SK-N-SH treated with all-trans-retinoic acid at 6 μM for 48 hours (cell line): ENCODE data around the gene HIPK1.

Experiments used
- ATAC-seq: fragments of 200-7000 bp; cut with Tn5 transposase; 3 replicates; pipeline ENCODE4 v1.9.1; 2020; ENCODE audit warnings: mild to moderate bottlenecking, moderate library complexity
- ARNTL ChIP-seq: fragments of 450-650 bp; formaldehyde crosslinking; IDR thresholded peaks from 2 replicates; pipeline ENCODE4 v1.5.0; 2020; ENCODE audit warnings: low read depth, mild to moderate bottlenecking, moderate library complexity, borderline replicate concordance
- BACH2 ChIP-seq: fragments of 250-450 bp; sonication (Bioruptor Pico); IDR thresholded peaks from 2 replicates; pipeline ENCODE4 v1.9.0; 2021; ENCODE audit warnings: mild to moderate bottlenecking, borderline replicate concordance
- CSDC2 ChIP-seq: fragments of 250-450 bp; sonication (Bioruptor Pico); IDR thresholded peaks from 2 replicates; pipeline ENCODE4 v1.5.0; 2020; ENCODE audit warnings: mild to moderate bottlenecking, moderate library complexity
- GLIS3 ChIP-seq: fragments of 250-450 bp; sonication (Bioruptor Pico); IDR thresholded peaks from 2 replicates; pipeline ENCODE4 v1.5.0; 2020; ENCODE audit warnings: mild to moderate bottlenecking, moderate library complexity
- ISL1 ChIP-seq: fragments of 250-450 bp; sonication (Bioruptor Pico); IDR thresholded peaks from 2 replicates; pipeline ENCODE4 v2.1.2; 2022; ENCODE audit warnings: mild to moderate bottlenecking, moderate library complexity
- OSR1 ChIP-seq: fragments of 250-450 bp; sonication (Bioruptor Pico); IDR thresholded peaks from 2 replicates; pipeline ENCODE4 v1.8.0; 2022; ENCODE audit warnings: moderate library complexity, mild to moderate bottlenecking, inconsistent platforms
- PATZ1 ChIP-seq: fragments of 250-450 bp; sonication (Bioruptor Pico); IDR thresholded peaks from 2 replicates; pipeline ENCODE4 v1.8.0; 2020; ENCODE audit warnings: mild to moderate bottlenecking, moderate library complexity, borderline replicate concordance
- POU6F1 ChIP-seq: fragments of 250-450 bp; sonication (Bioruptor Pico); IDR thresholded peaks from 2 replicates; pipeline ENCODE4 v1.8.0; 2021; ENCODE audit warnings: low read depth, mild to moderate bottlenecking, moderate library complexity, borderline replicate concordance
- PPARA ChIP-seq: fragments of 250-450 bp; sonication (Bioruptor Pico); IDR thresholded peaks from 2 replicates; pipeline ENCODE4 v1.5.0; 2020; ENCODE audit warnings: mild to moderate bottlenecking, borderline replicate concordance
- RARB ChIP-seq: fragments of 250-450 bp; sonication (Bioruptor Pico); IDR thresholded peaks from 2 replicates; pipeline ENCODE4 v1.8.0; 2021; ENCODE audit warnings: mild to moderate bottlenecking, moderate library complexity
- SNAI2 ChIP-seq: fragments of 250-450 bp; sonication (Bioruptor Pico); IDR thresholded peaks from 2 replicates; pipeline ENCODE4 v1.5.0; 2020; ENCODE audit warnings: mild to moderate bottlenecking, moderate library complexity
- TOX ChIP-seq: fragments of 250-450 bp; sonication (Bioruptor Pico); IDR thresholded peaks from 2 replicates; pipeline ENCODE4 v1.8.0; 2021; ENCODE audit warnings: mild to moderate bottlenecking, moderate library complexity, borderline replicate concordance
- ZFP3 ChIP-seq: fragments of 250-450 bp; sonication (Bioruptor Pico); IDR thresholded peaks from 2 replicates; pipeline ENCODE4 v1.5.0; 2020; ENCODE audit warnings: mild to moderate bottlenecking, moderate library complexity
- ZFP30 ChIP-seq: fragments of 450-650 bp; formaldehyde crosslinking; IDR thresholded peaks from 2 replicates; pipeline ENCODE4 v1.5.0; 2022; ENCODE audit warnings: mild to moderate bottlenecking, moderate library complexity
- ZNF565 ChIP-seq: fragments of 450-650 bp; formaldehyde crosslinking; conservative IDR thresholded peaks from 2 replicates; pipeline ENCODE4 v1.5.0; 2020; ENCODE audit warnings: low read depth, mild to moderate bottlenecking, moderate library complexity
- ZNF70 ChIP-seq: fragments of 450-650 bp; formaldehyde crosslinking; IDR thresholded peaks from 2 replicates; pipeline ENCODE4 v1.5.0; 2020; ENCODE audit warnings: mild to moderate bottlenecking, moderate library complexity
- ZNF8 ChIP-seq: fragments of 450-650 bp; formaldehyde crosslinking; IDR thresholded peaks from 2 replicates; pipeline ENCODE4 v1.5.0; 2020; ENCODE audit warnings: mild to moderate bottlenecking, moderate library complexity
- TF ChIP-seq, protein P1 (sequence below): fragments of 250-450 bp; sonication (Bioruptor Pico); IDR thresholded peaks from 2 replicates; pipeline ENCODE4 v1.5.0; 2020; ENCODE audit warnings: mild to moderate bottlenecking, moderate library complexity
- TF ChIP-seq, protein P2 (sequence below): fragments of 250-450 bp; sonication (Bioruptor Pico); IDR thresholded peaks from 2 replicates; pipeline ENCODE4 v1.5.1; 2021; ENCODE audit warnings: mild to moderate bottlenecking, moderate library complexity
- TF ChIP-seq, protein P3 (sequence below): fragments of 250-450 bp; sonication (Bioruptor Pico); IDR thresholded peaks from 2 replicates; pipeline ENCODE4 v1.5.1; 2020; ENCODE audit warnings: low read depth, mild to moderate bottlenecking, moderate library complexity

HIPK1 gene

DNA sequence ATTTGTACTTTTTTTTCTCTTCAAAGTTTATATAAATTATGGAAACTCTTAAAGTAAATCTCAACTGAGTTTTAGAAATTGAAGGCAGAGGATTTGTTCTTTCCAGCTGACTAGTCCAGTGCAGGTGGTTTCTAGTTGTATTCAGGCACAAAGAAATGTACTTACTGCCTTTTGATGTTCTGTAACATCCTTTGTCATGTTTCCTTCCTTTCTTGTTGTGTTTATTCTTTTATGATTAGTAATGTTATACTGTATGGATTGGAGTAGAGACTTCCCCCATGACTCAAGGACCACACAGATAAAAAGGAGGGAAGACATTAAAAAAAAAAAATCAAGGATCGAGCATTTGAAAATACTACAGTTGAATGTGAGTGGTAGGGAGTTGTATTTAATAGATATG lies 8.0 kb downstream of the HIPK1 start:
- TF ChIP-seq SNAI2 (CRISPR knock-in tag) (no peak), ZNF565 (no peak), GLIS3 (CRISPR knock-in tag) (no peak), ARNTL (no peak), TOX (no peak), ISL1 (CRISPR knock-in tag) (no peak), ZFP3 (CRISPR knock-in tag) (no peak), ZNF8 (CRISPR knock-in tag) (no peak), PPARA (CRISPR knock-in tag) (no peak), ZNF70 (CRISPR knock-in tag) (no peak), ZFP30 (no peak), POU6F1 (no peak), PATZ1 (no peak)
- TF ChIP-seq, protein P1, sequence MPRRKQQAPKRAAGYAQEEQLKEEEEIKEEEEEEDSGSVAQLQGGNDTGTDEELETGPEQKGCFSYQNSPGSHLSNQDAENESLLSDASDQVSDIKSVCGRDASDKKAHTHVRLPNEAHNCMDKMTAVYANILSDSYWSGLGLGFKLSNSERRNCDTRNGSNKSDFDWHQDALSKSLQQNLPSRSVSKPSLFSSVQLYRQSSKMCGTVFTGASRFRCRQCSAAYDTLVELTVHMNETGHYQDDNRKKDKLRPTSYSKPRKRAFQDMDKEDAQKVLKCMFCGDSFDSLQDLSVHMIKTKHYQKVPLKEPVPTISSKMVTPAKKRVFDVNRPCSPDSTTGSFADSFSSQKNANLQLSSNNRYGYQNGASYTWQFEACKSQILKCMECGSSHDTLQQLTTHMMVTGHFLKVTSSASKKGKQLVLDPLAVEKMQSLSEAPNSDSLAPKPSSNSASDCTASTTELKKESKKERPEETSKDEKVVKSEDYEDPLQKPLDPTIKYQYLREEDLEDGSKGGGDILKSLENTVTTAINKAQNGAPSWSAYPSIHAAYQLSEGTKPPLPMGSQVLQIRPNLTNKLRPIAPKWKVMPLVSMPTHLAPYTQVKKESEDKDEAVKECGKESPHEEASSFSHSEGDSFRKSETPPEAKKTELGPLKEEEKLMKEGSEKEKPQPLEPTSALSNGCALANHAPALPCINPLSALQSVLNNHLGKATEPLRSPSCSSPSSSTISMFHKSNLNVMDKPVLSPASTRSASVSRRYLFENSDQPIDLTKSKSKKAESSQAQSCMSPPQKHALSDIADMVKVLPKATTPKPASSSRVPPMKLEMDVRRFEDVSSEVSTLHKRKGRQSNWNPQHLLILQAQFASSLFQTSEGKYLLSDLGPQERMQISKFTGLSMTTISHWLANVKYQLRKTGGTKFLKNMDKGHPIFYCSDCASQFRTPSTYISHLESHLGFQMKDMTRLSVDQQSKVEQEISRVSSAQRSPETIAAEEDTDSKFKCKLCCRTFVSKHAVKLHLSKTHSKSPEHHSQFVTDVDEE (CRISPR knock-in tag): no peak
- TF ChIP-seq, protein P2, sequence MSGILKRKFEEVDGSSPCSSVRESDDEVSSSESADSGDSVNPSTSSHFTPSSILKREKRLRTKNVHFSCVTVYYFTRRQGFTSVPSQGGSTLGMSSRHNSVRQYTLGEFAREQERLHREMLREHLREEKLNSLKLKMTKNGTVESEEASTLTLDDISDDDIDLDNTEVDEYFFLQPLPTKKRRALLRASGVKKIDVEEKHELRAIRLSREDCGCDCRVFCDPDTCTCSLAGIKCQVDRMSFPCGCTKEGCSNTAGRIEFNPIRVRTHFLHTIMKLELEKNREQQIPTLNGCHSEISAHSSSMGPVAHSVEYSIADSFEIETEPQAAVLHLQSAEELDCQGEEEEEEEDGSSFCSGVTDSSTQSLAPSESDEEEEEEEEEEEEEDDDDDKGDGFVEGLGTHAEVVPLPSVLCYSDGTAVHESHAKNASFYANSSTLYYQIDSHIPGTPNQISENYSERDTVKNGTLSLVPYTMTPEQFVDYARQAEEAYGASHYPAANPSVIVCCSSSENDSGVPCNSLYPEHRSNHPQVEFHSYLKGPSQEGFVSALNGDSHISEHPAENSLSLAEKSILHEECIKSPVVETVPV (CRISPR knock-in tag): no peak
- TF ChIP-seq, protein P3, sequence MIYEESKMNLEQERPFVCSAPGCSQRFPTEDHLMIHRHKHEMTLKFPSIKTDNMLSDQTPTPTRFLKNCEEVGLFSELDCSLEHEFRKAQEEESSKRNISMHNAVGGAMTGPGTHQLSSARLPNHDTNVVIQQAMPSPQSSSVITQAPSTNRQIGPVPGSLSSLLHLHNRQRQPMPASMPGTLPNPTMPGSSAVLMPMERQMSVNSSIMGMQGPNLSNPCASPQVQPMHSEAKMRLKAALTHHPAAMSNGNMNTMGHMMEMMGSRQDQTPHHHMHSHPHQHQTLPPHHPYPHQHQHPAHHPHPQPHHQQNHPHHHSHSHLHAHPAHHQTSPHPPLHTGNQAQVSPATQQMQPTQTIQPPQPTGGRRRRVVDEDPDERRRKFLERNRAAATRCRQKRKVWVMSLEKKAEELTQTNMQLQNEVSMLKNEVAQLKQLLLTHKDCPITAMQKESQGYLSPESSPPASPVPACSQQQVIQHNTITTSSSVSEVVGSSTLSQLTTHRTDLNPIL (CRISPR knock-in tag): no peak
- ATAC-seq: no peak

GRCh38 chr1:113938192-113938591 lies 9.1 kb downstream of the HIPK1 start:
- TF ChIP-seq CSDC2 (no peak), POU6F1 (no peak), ZFP3 (CRISPR knock-in tag) (no peak), OSR1 (CRISPR knock-in tag) (no peak), BACH2 (CRISPR knock-in tag) (no peak), TOX (no peak), SNAI2 (CRISPR knock-in tag) (no peak), GLIS3 (CRISPR knock-in tag) (no peak), ZNF8 (CRISPR knock-in tag) (no peak), ISL1 (CRISPR knock-in tag) (no peak), RARB (no peak)
- TF ChIP-seq, protein P3 (CRISPR knock-in tag): no peak
- TF ChIP-seq, protein P1 (CRISPR knock-in tag): no peak
- no peak for ATAC-seq
